ENCODE results near the gene HEPACAM.

DNA sequence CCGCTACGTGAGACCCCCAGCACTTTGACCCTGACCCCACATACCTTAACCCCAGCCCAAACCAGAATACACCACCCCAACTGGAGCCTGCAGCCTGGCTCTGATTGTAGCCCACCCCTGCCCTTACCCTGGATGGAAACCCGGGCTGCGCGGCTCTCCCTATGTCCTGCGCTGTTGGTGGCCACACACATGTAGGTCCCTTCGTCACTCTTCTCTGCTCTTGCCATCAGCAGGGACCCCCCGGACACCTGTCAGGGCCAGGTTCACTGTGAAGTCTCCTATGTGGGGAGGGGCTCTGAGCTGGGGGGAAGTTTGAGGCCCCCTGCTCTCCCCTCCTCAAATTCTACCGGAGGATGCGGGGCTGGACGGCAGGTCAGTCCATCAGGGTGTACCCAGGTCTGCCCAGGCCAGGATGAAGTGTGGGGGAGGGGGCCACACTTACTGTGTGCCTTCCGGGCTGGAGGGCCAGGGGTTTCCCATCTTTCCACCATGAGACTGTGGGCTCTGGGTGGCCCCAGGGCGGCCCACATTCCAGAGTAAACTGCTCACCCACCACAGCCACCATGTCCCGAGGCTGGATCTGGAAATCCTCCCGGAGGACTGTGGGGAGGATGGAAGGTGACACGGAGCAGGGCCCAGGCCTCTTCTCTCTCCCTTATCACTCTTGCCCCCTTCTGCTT lies 39.6 kb downstream of the HEPACAM start:
- no peak for TF ChIP-seq POLR2A (IDR thresholded peaks at IDR 0.05; ENCODE audit: low read depth, low read length)
- no peak for TF ChIP-seq TAF1 (IDR thresholded peaks at IDR 0.05; ENCODE audit: borderline replicate concordance, low read depth, low read length)
- TF ChIP-seq POLR2AphosphoS5 (IDR thresholded peaks at IDR 0.05; ENCODE audit: low read depth, low read length), result no peak

Measured in GM12892 (cell line).